Type B pancreatic cell (in vitro differentiated cells): ENCODE measurements around the gene SPTBN2. TPM values are rescaled to one million over a fixed set of nuclear protein-coding genes. Genes with fewer than 3 reads are reported as not detected.

Source experiments
- DNase-seq: peaks from one replicate; pipeline ENCODE4 v3.0.0; 2021; ENCODE audit warnings: mixed read lengths; ENCODE audit not compliant: unreplicated experiment; ENCODE audit errors: extremely low spot score
- H3K27ac Mint-ChIP-seq: 2 replicates; pipeline ENCODE4 v1.8.0; 2021; ENCODE audit warnings: mild to moderate bottlenecking, mixed read lengths
- H3K27me3 Mint-ChIP-seq: 2 replicates; pipeline ENCODE4 v1.8.0; 2021; ENCODE audit warnings: mixed read lengths
- H3K36me3 Mint-ChIP-seq: 2 replicates; pipeline ENCODE4 v1.8.0; 2021; ENCODE audit warnings: mixed read lengths
- H3K4me1 Mint-ChIP-seq: one replicate; pipeline ENCODE4 v1.8.0; 2021; ENCODE audit warnings: mixed read lengths; ENCODE audit not compliant: unreplicated experiment
- H3K4me3 Mint-ChIP-seq: 2 replicates; pipeline ENCODE4 v1.8.0; 2021; ENCODE audit warnings: mild to moderate bottlenecking, mixed read lengths
- H3K9me3 Mint-ChIP-seq: 2 replicates; pipeline ENCODE4 v1.8.0; 2021; ENCODE audit warnings: mixed read lengths
- CTCF ChIP-seq: fragments of 200-600 bp; sonication (generic); conservative IDR thresholded peaks from 2 replicates; pipeline ENCODE4 v1.5.0; 2021; ENCODE audit warnings: antibody characterized with exemption, mild to moderate bottlenecking
- long read RNA-seq: library from polyadenylated mRNA; unstranded; transcript quantifications from one replicate; pipeline ENCODE4 v2.0.0, GENCODE V29; 2020
- total RNA-seq: library from RNA; stranded (reverse); gene quantifications from 2 replicates; pipeline ENCODE4 v1.2.1, GENCODE V29; 2021; ENCODE audit warnings: low replicate concordance

SPTBN2 gene
- 56.0 and 139 TPM in 2 replicates for total RNA-seq
- long read RNA-seq, partial matches to known transcripts = 0 of 2 reads
- long read RNA-seq, other reads (novel, unspliced or antisense) = 2 of 2 reads

GRCh38 chr11:66728693-66729385, at the start of gene SPTBN2:
Gene SPTBN2, minus strand, starts transcription at chr11:66729216. Its CDS starts 7,976 bp downstream, at chr11:66721240.
- H3K36me3 Mint-ChIP-seq = no peaks in the 10 kb centered on the region
- peaks cover 31% of the 10 kb centered on the region for H3K4me1 Mint-ChIP-seq
- no peak for TF ChIP-seq CTCF
- H3K9me3 Mint-ChIP-seq = no peaks in the 10 kb centered on the region
- DNase-seq = no peak
- peaks cover 29% of the 10 kb centered on the region for H3K27me3 Mint-ChIP-seq
- H3K27ac Mint-ChIP-seq = peak within 1 kb of the TSS; percentile 92
- peak within 1 kb of the TSS; percentile 96 for H3K4me3 Mint-ChIP-seq

GRCh38 chr11:66768818-66769217, 39.8 kb upstream of the SPTBN2 start:
- Mint-ChIP-seq H3K27me3 (no peaks in the 10 kb centered on the region), H3K4me1 (no peaks in the 10 kb centered on the region), H3K27ac (no peak overlapping the region), H3K4me3 (no peak overlapping the region), H3K36me3 (no peaks in the 10 kb centered on the region), H3K9me3 (no peaks in the 10 kb centered on the region)
- TF ChIP-seq CTCF = no peak
- DNase-seq = no peak

- Mint-ChIP-seq H3K4me3 (no peak overlapping the region), H3K27me3 (no peaks in the 10 kb centered on the region), H3K27ac (no peak overlapping the region), H3K36me3 (no peaks in the 10 kb centered on the region), H3K9me3 (no peaks in the 10 kb centered on the region), H3K4me1 (no peaks in the 10 kb centered on the region)
- TF ChIP-seq CTCF = no peak
- DNase-seq = no peak
Observed at GRCh38 chr11:66768088-66768521, 39.1 kb upstream of the SPTBN2 start.

- no peaks in the 10 kb centered on the region for H3K4me1 Mint-ChIP-seq
- H3K9me3 Mint-ChIP-seq = no peaks in the 10 kb centered on the region
- DNase-seq = no peak
- H3K4me3 Mint-ChIP-seq = no peak overlapping the region
- no peak for TF ChIP-seq CTCF
- no peaks in the 10 kb centered on the region for H3K36me3 Mint-ChIP-seq
- H3K27me3 Mint-ChIP-seq = no peaks in the 10 kb centered on the region
- H3K27ac Mint-ChIP-seq = no peak overlapping the region
Observed at GRCh38 chr11:66767666-66768065, 38.6 kb upstream of the SPTBN2 start.

GRCh38 chr11:66766681-66767080, 37.7 kb upstream of the SPTBN2 start:
- Mint-ChIP-seq H3K27ac (no peak overlapping the region), H3K9me3 (no peaks in the 10 kb centered on the region), H3K36me3 (peaks cover 2% of the 10 kb centered on the region), H3K4me1 (no peaks in the 10 kb centered on the region), H3K4me3 (no peak overlapping the region), H3K27me3 (no peaks in the 10 kb centered on the region)
- TF ChIP-seq CTCF = no peak
- no peak for DNase-seq
